ENCODE data around the gene CST9L. TPM values are rescaled to one million over a fixed set of nuclear protein-coding genes. Genes with fewer than 3 reads are reported as not detected.

The CST9L gene
- not detected in 2 replicates for total RNA-seq

DNA sequence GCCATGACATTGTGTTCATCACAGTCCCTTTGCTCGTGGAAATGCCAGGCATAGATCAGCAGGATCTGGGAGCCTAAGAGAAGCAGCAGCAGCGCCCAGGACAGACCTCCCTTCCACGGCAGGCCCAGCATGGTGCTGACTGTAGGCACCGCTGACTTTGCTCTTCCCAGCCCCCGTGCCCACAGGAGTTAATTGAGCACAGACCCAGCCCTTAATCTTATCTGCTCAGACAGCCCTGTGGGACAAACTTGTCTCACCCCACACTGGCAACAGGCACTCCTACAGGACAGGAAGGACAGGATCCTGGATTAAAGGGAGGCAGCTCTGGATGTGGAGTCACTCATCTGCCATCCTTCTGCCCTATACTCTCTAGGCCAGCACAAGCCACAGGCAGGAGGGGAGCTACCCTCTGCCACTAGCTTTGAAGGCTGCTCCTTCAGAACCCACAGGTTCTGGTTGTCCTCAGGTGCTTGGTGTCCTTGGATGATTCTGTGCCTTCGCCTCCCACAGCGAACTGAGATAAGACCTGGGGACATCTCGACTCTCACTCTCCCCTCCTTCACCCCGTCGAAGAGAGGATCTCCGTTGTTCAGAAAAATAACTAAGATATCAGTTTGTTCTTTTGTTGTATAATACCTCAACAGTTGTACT lies at the start of gene CST9L:
Gene CST9L, minus strand, starts transcription at position 165 of the 651 bp plus-strand sequence. Its CDS starts 34 bp downstream, at position 131.

DNA sequence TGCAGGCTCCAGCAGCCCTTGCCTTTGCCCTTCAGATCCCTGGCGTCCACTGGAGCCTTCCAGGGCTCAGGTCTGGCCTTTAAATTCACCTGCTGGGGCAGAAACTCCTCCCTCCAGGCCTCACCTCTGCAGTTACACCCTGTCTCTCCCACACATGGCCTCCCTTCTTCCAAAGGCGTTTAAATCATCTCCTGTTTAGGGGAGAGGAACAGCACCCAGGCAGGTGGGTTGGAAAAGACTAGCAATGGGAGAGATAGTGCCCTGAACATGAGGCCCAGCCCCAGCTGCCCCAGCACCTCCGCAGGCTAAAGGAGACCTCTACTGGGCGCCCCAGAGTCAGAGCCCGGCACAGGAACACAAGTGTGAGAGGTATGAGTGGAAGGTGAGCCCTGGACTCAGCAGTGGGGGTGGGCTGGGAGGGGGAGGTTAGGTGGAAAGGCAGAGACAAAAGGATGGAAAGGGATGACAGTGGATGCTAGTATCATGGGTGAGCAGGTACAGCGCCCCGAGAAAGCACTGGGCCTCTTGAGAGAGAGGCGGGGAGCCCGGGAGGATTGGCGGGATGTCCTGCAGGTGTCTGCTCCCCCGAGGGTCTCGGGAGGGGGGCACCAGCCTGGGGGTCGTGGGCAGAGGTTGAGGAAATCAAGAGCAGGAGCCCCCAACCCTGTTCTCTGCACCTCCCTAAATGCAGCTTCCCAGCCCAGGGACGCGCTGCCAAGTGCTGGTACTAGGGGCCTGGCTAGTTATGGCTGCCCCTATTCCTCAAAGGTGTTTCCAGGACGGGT lies 37.8 kb upstream of the CST9L start, which contains the start of gene CST9:
Gene CST9, minus strand, starts transcription at position 51 of the 785 bp plus-strand sequence. CDS start 53 bp downstream, outside the sequence.

Other genes starting within 250 kb of the CST9L start
- 22.5 and 24.2 TPM in 2 replicates for gene NXT1, start 217.7 kb downstream of the CST9L start, total RNA-seq
- gene GZF1, start 206.3 kb downstream of the CST9L start, total RNA-seq: 19.6 and 33.2 TPM in 2 replicates
- gene NAPB, start 147.0 kb downstream of the CST9L start, total RNA-seq: 5.0 and 13.2 TPM in 2 replicates
- gene CSTL1, start 128.8 kb downstream of the CST9L start, total RNA-seq: not detected in 2 replicates
- not detected in 2 replicates for gene CST11, start 115.6 kb downstream of the CST9L start, total RNA-seq
- gene CST8, start 77.4 kb downstream of the CST9L start, total RNA-seq: not detected in 2 replicates
- gene CST9, start 37.4 kb upstream of the CST9L start, total RNA-seq: not detected in 2 replicates
- gene CST3, start 69.5 kb upstream of the CST9L start, total RNA-seq: 181 and 201 TPM in 2 replicates
- gene CST4, start 120.6 kb upstream of the CST9L start, total RNA-seq: not detected in 2 replicates
- gene CST1, start 182.5 kb upstream of the CST9L start, total RNA-seq: 0.16 TPM in 1 of 2 replicates, not detected in the other